Activated CD4-positive, alpha-beta memory T cell treated with anti-CD3 and anti-CD28 coated beads for 36 hours (primary cell): Measurements from ENCODE around the gene MRPL1. TPM values are rescaled to one million over a fixed set of nuclear protein-coding genes. Genes with fewer than 3 reads are reported as not detected.
"Not testable (repeated sequence)": the region's sequence is repeated elsewhere in the genome, so short reads cannot be mapped to it uniquely, and the experiment has no call there.

Source experiments
- CTCF ChIA-PET: fragments of 350-600 bp; sonication (Branson Sonifier 250); formaldehyde crosslinking; loops from one replicate; lab custom pipeline; 2021; ENCODE audit warnings: antibody characterized with exemption, inconsistent platforms; lab: Charles Lee
- POLR2A ChIA-PET: fragments of 350-600 bp; sonication (Branson Sonifier 250); formaldehyde crosslinking; loops from one replicate; lab custom pipeline; 2021; ENCODE audit warnings: antibody characterized with exemption; lab: Charles Lee
- DNase-seq: peaks from one replicate; pipeline ENCODE4 v3.0.0-alpha.2; 2020
- H3K27ac Mint-ChIP-seq: one replicate; pipeline ENCODE4 v1.8.0; 2021; ENCODE audit warnings: mixed read lengths
- H3K27me3 Mint-ChIP-seq: one replicate; pipeline ENCODE4 v1.8.0; 2021; ENCODE audit warnings: mixed read lengths
- H3K36me3 Mint-ChIP-seq: one replicate; pipeline ENCODE4 v1.8.0; 2021; ENCODE audit warnings: mixed read lengths
- H3K4me1 Mint-ChIP-seq: one replicate; pipeline ENCODE4 v1.8.0; 2021; ENCODE audit warnings: low read depth, mixed read lengths
- H3K4me3 Mint-ChIP-seq: one replicate; pipeline ENCODE4 v1.8.0; 2021; ENCODE audit warnings: mild to moderate bottlenecking, mixed read lengths
- H3K9me3 Mint-ChIP-seq: one replicate; pipeline ENCODE4 v1.8.0; 2021; ENCODE audit warnings: mixed read lengths
- intact Hi-C: fragments of 100-400 bp; cut with micrococcal nuclease; formaldehyde crosslinking; loops from one replicate; pipeline ENCODE4 v1.15.1; 2023
- total RNA-seq, 2 experiments: library from RNA; stranded (reverse); gene quantifications; one replicate each; pipeline ENCODE4 v1.2.3, GENCODE V29; 2021

MRPL1 gene
- total RNA-seq, 2 experiments from 2014 or later = 46.2 to 51.1 TPM

- ChIA-PET CTCF (interaction anchor here (1.0 kb wide), 1 partner anchor 9 kb away, joined by 3 read pairs; no protein-coding TSS in a partner anchor), POLR2A (no interaction called here)
- intact Hi-C loops = no loop called here
- peaks cover 7% of the 10 kb centered on the region for H3K4me1 Mint-ChIP-seq
- peaks cover 34% of the 10 kb centered on the region for H3K36me3 Mint-ChIP-seq
- no peaks in the 10 kb centered on the region for H3K27me3 Mint-ChIP-seq
- no peak overlapping the region for H3K27ac Mint-ChIP-seq
- no peak for DNase-seq
- H3K4me3 Mint-ChIP-seq = no peak overlapping the region
- peaks cover 6% of the 10 kb centered on the region for H3K9me3 Mint-ChIP-seq
Measured at GRCh38 chr4:77950203-77950602, 87.6 kb downstream of the MRPL1 start.

GRCh38 chr4:77952457-77952856 lies 89.8 kb downstream of the MRPL1 start:
- Mint-ChIP-seq H3K27ac (no peak overlapping the region), H3K27me3 (no peaks in the 10 kb centered on the region), H3K4me3 (no peak overlapping the region), H3K36me3 (peaks cover 25% of the 10 kb centered on the region), H3K9me3 (no peaks in the 10 kb centered on the region), H3K4me1 (peaks cover 13% of the 10 kb centered on the region)
- ChIA-PET POLR2A (no interaction called here), CTCF (no interaction called here)
- no peak for DNase-seq
- intact Hi-C loops = loop anchor here (1.0 kb wide), 1 partner anchor 365 kb away; no protein-coding TSS in a partner anchor

- peaks cover 25% of the 10 kb centered on the region for H3K36me3 Mint-ChIP-seq
- H3K4me1 Mint-ChIP-seq = peaks cover 13% of the 10 kb centered on the region
- no peak overlapping the region for H3K4me3 Mint-ChIP-seq
- DNase-seq = no peak
- no peaks in the 10 kb centered on the region for H3K9me3 Mint-ChIP-seq
- ChIA-PET CTCF (no interaction called here), POLR2A (interaction anchor here (1.6 kb wide), 1 partner anchor 11 kb away, joined by 4 read pairs; no protein-coding TSS in a partner anchor)
- no peaks in the 10 kb centered on the region for H3K27me3 Mint-ChIP-seq
- no peak overlapping the region for H3K27ac Mint-ChIP-seq
- intact Hi-C loops = loop anchor here (5.0 kb wide), 1 partner anchor 103 kb away; the partner anchor contains the start of gene FRAS1
Measured at GRCh38 chr4:77954690-77955089, 92.1 kb downstream of the MRPL1 start.

- Mint-ChIP-seq H3K36me3 (peaks cover 16% of the 10 kb centered on the region), H3K27ac (no peak overlapping the region)
- no peak for DNase-seq
Measured at GRCh38 chr4:77956917-77957316, 94.3 kb downstream of the MRPL1 start.

GRCh38 chr4:77958897-77959296 lies 96.3 kb downstream of the MRPL1 start:
- peaks cover 7% of the 10 kb centered on the region for H3K36me3 Mint-ChIP-seq
- ChIA-PET POLR2A (no interaction called here), CTCF (interaction anchor here (1.8 kb wide), 1 partner anchor 9 kb away, joined by 6 read pairs; no protein-coding TSS in a partner anchor)
- H3K27me3 Mint-ChIP-seq = no peaks in the 10 kb centered on the region
- intact Hi-C loops = loop anchor here (1.0 to 5.0 kb wide), 4 partner anchors 98 to 905 kb away; partner anchors contain the start of gene FRAS1
- no peak overlapping the region for H3K4me3 Mint-ChIP-seq
- H3K4me1 Mint-ChIP-seq = peaks cover 8% of the 10 kb centered on the region
- H3K27ac Mint-ChIP-seq = no peak overlapping the region
- no peak for DNase-seq
- H3K9me3 Mint-ChIP-seq = no peaks in the 10 kb centered on the region

More at GRCh38 chr4:77956917-77957316, 94.3 kb downstream of the MRPL1 start:
- CTCF ChIA-PET = interaction anchor here (1.2 to 1.4 kb wide), 2 partner anchors 103 to 811 kb away, joined by 3 to 4 read pairs; no protein-coding TSS in a partner anchor
- Mint-ChIP-seq H3K27me3 (no peaks in the 10 kb centered on the region), H3K9me3 (no peaks in the 10 kb centered on the region), H3K4me3 (no peak overlapping the region), H3K4me1 (peaks cover 10% of the 10 kb centered on the region)
- intact Hi-C loops = loop anchor here (5.0 kb wide), 1 partner anchor 100 kb away; the partner anchor contains the start of gene FRAS1
- POLR2A ChIA-PET = no interaction called here

- DNase-seq = no peak
- no peaks in the 10 kb centered on the region for H3K9me3 Mint-ChIP-seq
- H3K27me3 Mint-ChIP-seq = no peaks in the 10 kb centered on the region
- peaks cover 8% of the 10 kb centered on the region for H3K4me1 Mint-ChIP-seq
- no peak overlapping the region for H3K27ac Mint-ChIP-seq
- POLR2A ChIA-PET = no interaction called here
- CTCF ChIA-PET = interaction anchor here (0.7 to 1.8 kb wide), 10 partner anchors 8 to 917 kb away, joined by 3 to 7 read pairs (median 4); no protein-coding TSS in a partner anchor
- no peak overlapping the region for H3K4me3 Mint-ChIP-seq
- H3K36me3 Mint-ChIP-seq = peaks cover 1% of the 10 kb centered on the region
- intact Hi-C loops = loop anchor here (1.0 to 5.0 kb wide), 4 partner anchors 98 to 905 kb away; partner anchors contain the start of gene FRAS1
Measured at GRCh38 chr4:77959566-77960338, 97.1 kb downstream of the MRPL1 start.

- Mint-ChIP-seq H3K4me1 (peaks cover 8% of the 10 kb centered on the region), H3K27ac (no peak overlapping the region), H3K9me3 (no peaks in the 10 kb centered on the region), H3K4me3 (no peak overlapping the region), H3K27me3 (no peaks in the 10 kb centered on the region), H3K36me3 (no peaks in the 10 kb centered on the region)
- ChIA-PET POLR2A (no interaction called here), CTCF (interaction anchor here (0.7 to 1.8 kb wide), 9 partner anchors 8 to 917 kb away, joined by 3 to 7 read pairs (median 4); no protein-coding TSS in a partner anchor)
- intact Hi-C loops = no loop called here
- no peak for DNase-seq
Measured at GRCh38 chr4:77960367-77960766, 97.7 kb downstream of the MRPL1 start.

- H3K9me3 Mint-ChIP-seq = no peaks in the 10 kb centered on the region
- POLR2A ChIA-PET = no interaction called here
- DNase-seq = no peak
- peaks cover 1% of the 10 kb centered on the region for H3K27me3 Mint-ChIP-seq
- no peak overlapping the region for H3K4me3 Mint-ChIP-seq
- H3K4me1 Mint-ChIP-seq = peaks cover 2% of the 10 kb centered on the region
- intact Hi-C loops = no loop called here
- CTCF ChIA-PET = no interaction called here
- no peaks in the 10 kb centered on the region for H3K36me3 Mint-ChIP-seq
- no peak overlapping the region for H3K27ac Mint-ChIP-seq
Measured at GRCh38 chr4:77963004-77963403, 100.4 kb downstream of the MRPL1 start.

GRCh38 chr4:77973657-77974056 lies 111.0 kb downstream of the MRPL1 start:
- H3K27ac Mint-ChIP-seq, intact Hi-C loops, H3K9me3 Mint-ChIP-seq, H3K4me1 Mint-ChIP-seq, H3K4me3 Mint-ChIP-seq, DNase-seq, CTCF ChIA-PET, H3K36me3 Mint-ChIP-seq, POLR2A ChIA-PET: not testable (repeated sequence)
- peaks cover 10% of the 10 kb centered on the region for H3K27me3 Mint-ChIP-seq

- H3K4me3 Mint-ChIP-seq, CTCF ChIA-PET, intact Hi-C loops, H3K27me3 Mint-ChIP-seq, DNase-seq, H3K27ac Mint-ChIP-seq, H3K36me3 Mint-ChIP-seq, POLR2A ChIA-PET, H3K4me1 Mint-ChIP-seq, H3K9me3 Mint-ChIP-seq: not testable (repeated sequence)
Measured at GRCh38 chr4:77982900-77983540, 120.4 kb downstream of the MRPL1 start.

GRCh38 chr4:77983612-77984311 lies 121.1 kb downstream of the MRPL1 start:
- intact Hi-C loops, CTCF ChIA-PET, DNase-seq, H3K36me3 Mint-ChIP-seq, H3K4me3 Mint-ChIP-seq, H3K27ac Mint-ChIP-seq, H3K27me3 Mint-ChIP-seq, H3K4me1 Mint-ChIP-seq, H3K9me3 Mint-ChIP-seq, POLR2A ChIA-PET: not testable (repeated sequence)
